Measurements from ENCODE around the gene RSRC2.
A peak's percentile ranks its signal among the peaks of the same experiment; 100 is the strongest.
"Not testable (repeated sequence)": the region's sequence is repeated elsewhere in the genome, so short reads cannot be mapped to it uniquely, and the experiment has no call there.

The RSRC2 gene

DNA sequence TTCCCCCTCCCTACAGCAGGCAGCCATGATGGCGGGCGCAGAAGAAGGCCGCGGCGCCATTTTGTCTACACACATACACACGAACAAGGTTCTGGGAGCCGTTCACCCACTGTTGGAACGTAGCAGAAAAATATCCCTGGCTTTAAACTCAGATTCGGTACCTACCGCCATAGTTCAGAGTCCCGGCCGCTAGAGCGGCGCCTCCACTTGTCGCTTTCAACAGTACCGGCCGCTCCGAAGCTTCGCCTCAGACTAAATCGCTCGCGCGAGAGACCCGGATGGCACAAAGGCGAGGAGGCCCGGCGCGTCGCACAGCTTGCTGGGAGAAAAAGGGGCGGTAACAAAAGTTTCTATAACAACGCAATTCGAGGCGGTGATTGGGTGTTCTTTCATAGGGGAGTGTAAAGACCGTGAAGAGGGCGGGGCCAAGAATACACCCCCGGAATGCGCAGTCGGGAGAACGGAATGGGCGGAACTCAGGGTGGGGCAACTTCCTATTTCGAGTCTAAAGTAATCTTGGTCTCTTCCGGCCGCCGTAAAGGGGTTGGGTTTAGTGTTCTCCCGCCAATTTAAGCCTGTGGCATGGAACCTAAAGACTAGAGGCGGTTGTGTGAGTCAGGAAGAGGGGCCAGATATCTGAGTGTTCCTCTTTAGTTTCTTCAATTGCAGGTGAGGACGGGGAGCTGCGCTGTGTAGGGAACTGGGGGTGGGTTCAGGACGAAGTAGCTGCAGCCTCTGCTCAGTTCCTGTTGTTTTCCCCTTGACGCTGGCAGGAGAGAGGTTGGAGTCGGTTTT lies at the start of gene RSRC2, which contains the start of gene KNTC1:
TSS of gene RSRC2 (minus strand) at position 254 of the 795 bp plus-strand sequence. CDS start at position 171, 83 bp downstream.
TSS of gene KNTC1 (plus strand) at position 567 of the 795 bp plus-strand sequence. CDS start 2,815 bp downstream, outside the sequence.
- DNase-seq (ENCODE audit: low read depth) = peak; percentile 100

- DNase-seq (ENCODE audit: low read depth) = no peak
These were observed 45.1 kb upstream of the RSRC2 start for GRCh38 chr12:122571821-122572220.

- peak; percentile 63 for DNase-seq (ENCODE audit: low read depth)
These were observed 43.3 kb upstream of the RSRC2 start for GRCh38 chr12:122570006-122570405.

- no peak for DNase-seq (ENCODE audit: low read depth)
These were observed 42.6 kb upstream of the RSRC2 start for GRCh38 chr12:122569288-122569687.

- DNase-seq (ENCODE audit: low read depth) = not testable (repeated sequence)
These were observed 40.1 kb upstream of the RSRC2 start for GRCh38 chr12:122566816-122567215.

GRCh38 chr12:122563361-122563760 lies 36.6 kb upstream of the RSRC2 start:
- DNase-seq (ENCODE audit: low read depth) = no peak

GRCh38 chr12:122560138-122560537 lies 33.4 kb upstream of the RSRC2 start:
- DNase-seq (ENCODE audit: low read depth) = no peak

GRCh38 chr12:122558745-122559641 lies 32.3 kb upstream of the RSRC2 start:
- no peak for DNase-seq (ENCODE audit: low read depth)

DNA sequence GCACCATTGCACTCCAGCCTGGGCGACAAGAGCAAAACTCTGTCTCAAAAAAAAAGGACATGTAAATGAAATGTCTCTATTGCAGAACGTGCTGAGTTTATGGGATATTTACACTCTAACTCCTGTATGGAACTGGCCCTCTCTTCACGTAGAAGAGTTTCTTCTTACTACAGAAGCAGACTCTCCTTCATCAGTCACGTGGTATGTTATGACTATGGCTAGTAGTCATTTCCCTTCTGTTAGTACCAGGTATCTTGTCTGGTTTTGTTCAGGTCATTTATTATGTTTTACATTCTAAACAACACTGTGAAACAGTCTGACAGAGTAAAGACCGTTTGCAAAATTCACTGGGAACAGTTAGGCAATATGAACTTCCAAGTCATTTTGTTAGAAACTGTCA lies 20.6 kb upstream of the RSRC2 start:
- DNase-seq (ENCODE audit: low read depth) = peak; percentile 22

DNA sequence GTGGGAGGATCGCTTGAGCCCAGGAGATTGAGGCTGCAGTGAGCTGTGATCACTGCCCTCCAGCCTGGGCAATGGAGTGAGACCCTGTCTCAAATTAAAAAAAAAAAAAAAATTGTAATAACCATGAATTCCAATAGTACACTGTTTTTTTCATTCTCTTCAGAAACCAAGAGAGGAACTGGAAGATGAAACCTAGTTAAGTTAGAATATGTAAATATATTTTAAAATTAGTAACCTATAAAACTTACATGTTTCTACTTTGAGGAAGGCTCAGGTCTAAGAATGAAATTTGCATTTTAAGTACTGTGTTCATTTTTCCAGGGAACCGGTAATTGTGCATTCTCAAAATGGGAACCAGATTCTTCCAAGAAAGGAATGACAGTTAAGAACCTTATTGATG lies 19.1 kb upstream of the RSRC2 start:
- DNase-seq (ENCODE audit: low read depth) = no peak

DNA sequence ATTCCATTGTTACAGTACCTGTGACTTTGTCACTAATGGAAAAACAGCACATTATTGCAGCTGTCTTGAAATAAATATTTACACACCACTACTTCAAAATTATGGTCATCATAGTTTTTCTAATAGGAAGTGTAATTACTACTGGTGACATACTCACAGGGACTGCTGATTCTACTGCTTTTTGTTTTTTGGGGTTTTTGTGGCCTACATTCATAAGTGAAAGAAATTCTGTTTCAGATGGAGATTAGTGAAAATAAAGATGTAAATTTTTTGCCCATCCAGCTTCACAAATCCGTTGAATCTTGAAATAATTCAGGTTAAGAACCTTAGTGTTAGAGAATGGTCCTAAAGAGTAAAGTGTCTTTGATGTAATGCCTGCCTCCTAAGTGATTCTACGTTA lies 17.8 kb upstream of the RSRC2 start:
- no peak for DNase-seq (ENCODE audit: low read depth)

GRCh38 chr12:122538496-122538895 lies 11.8 kb upstream of the RSRC2 start:
- DNase-seq (ENCODE audit: low read depth) = no peak

- peak; percentile 40 for DNase-seq (ENCODE audit: low read depth)
These were observed 10.3 kb upstream of the RSRC2 start for GRCh38 chr12:122537021-122537420.

- no peak for DNase-seq (ENCODE audit: low read depth)
These were observed 7.1 kb upstream of the RSRC2 start for GRCh38 chr12:122533856-122534255.

DNA sequence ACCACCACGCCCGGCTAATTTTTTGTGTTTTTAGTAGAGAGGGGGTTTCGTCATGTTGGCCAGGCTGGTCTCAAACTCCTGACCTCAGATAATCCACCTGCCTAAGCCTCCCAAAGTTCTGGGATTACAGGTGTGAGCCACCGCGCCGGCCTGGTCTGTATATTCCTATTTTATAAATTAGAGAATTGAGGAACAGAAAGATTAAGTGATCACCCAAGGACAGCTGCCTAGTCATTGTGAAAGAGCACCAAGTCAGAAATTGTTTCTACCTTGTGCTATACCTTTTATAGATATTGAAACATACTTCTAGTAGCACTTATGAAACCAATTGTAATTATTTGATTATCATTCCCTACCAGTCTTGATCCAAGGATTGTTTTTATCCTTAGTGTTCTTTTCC lies 2.3 kb upstream of the RSRC2 start:
- no peak for DNase-seq (ENCODE audit: low read depth)

DNA sequence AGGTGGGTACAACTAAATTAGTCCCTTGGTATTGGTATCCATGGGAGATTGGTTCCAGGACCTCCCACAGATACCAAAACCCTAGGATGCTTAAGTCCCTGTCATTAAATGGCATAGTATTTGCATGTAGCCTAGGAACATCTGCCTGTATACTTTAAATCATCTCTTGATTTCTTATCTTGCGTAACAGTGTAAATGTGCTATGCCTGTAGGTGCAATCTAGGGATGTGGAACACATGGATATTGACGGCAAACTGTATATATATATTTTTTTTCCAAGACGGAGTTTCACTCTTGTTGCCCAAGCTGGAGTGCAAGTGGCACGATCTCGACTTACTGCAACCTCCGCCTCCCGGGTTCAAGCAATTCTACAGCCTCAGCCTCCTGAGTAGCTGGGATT lies 1.8 kb upstream of the RSRC2 start:
- DNase-seq (ENCODE audit: low read depth) = no peak

DNA sequence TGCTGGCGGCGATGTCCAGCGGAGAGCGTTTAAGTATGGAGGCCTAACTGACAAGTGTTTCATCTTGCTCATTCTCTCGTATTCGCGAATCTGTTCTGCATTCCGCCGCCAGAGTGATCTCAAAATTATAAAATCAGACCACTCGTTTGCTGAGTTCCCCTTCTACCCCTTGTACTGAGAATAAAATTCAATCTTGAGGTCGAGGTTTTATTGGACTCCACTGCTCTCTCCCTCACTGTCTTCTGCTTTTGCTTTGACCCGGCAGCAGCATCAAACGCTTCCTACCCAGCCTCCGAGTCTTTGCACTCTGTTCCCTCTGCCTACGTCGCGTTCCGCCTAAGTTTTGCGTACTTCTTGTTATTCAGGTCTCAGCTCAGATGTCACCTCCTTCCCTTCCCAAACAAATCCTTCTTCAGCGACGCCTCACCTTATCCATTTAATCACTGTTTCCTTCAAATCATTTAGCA lies 775 bp upstream of the RSRC2 start:
- peak; percentile 58 for DNase-seq (ENCODE audit: low read depth)

GRCh38 chr12:122523846-122524718 lies 2.7 kb downstream of the RSRC2 start:
- DNase-seq (ENCODE audit: low read depth) = no peak

- peak; percentile 69 for DNase-seq (ENCODE audit: low read depth)
These were observed 3.5 kb downstream of the RSRC2 start for GRCh38 chr12:122523280-122523679.

DNA sequence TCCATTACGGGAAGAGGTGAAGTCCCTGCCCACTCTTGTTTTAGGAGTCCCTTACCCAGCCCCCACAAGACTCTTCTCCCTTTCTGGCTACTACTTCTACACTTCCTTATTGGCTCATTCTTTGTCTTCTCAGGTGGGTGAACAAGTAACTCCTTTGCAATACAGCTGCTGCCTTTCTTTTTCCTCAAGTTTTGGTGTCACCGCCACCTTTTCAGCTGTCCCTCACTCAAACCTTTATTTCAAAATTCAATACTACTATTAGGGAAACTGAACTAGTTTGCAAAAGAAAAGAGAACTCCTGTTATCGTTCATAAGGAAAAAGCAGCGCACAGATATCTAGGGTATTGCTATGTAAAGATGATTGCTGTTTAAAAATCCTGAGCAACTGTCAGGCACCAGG lies 6.1 kb downstream of the RSRC2 start:
- DNase-seq (ENCODE audit: low read depth) = no peak

DNA sequence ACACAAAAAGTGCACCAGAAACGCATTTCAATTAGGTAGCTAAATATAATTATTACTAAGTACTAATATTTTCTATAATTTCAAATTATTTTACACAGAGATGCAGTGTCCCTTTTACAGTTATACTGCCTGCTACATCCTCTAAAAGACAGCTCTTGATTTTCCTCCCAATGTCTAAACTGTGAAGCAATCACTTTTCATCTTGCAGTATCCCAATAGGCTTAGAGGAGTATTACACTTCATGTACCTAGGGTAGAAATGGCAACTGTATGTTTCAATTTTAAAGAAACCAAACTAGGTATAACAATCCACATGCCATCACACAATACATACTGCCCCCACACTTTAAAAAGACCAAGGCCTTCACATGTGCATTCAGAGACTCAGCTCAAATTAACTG lies 7.3 kb downstream of the RSRC2 start:
- no peak for DNase-seq (ENCODE audit: low read depth)

- DNase-seq (ENCODE audit: low read depth) = peak; percentile 30
These were observed 7.8 kb downstream of the RSRC2 start for GRCh38 chr12:122518908-122519307.

All from ELR (cell line).